Glomerular visceral epithelial cell (primary cell): ENCODE data around the gene DIPK1A.

Source experiments
- DNase-seq: peaks from one replicate; pipeline ENCODE4 v3.0.0-alpha.2; 2016; ENCODE audit errors: extremely low spot score

DIPK1A gene

DNA sequence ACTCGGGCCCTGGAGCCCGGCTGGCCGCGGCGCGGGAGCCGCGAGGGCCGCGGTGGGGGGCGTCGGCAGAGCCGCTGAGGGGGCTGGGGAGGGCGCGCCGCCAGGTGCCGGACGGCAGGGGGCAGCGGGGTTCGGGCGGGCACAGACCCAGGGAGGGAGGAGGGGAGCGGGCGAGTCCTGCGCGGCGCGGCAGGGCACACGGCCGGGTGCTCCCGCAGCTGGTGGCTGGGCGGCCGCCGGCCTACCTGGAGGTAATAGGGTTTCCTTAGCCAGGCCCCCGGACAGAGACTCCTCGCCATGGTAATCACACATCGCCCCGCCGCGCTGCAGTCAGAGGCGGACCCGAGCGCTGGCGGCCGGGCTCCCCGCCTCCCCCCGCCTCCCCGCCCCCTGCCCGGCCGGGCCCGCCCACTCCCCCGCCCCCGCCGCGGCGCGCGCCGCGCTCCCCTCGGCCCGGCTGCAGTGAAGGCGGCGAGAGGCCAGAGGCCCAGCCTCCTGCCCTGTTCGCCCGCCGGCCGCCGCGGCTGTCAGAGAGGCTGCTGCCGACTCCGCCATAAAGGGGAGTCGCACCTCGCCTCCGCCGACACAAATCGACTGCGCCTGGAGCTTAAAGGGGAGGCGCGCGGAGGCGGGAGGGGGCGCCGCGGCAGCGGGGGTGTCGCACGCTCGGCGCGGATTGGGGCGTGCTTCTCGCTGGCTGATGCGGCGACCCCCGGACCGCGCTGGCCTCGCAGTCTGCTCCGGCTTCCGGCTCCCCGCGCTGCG is at the start of gene DIPK1A:
DIPK1A (minus strand) TSS at position 332 of the 765 bp plus-strand sequence; CDS start at position 299, 33 bp downstream.
- peak; percentile 89 for DNase-seq

DNA sequence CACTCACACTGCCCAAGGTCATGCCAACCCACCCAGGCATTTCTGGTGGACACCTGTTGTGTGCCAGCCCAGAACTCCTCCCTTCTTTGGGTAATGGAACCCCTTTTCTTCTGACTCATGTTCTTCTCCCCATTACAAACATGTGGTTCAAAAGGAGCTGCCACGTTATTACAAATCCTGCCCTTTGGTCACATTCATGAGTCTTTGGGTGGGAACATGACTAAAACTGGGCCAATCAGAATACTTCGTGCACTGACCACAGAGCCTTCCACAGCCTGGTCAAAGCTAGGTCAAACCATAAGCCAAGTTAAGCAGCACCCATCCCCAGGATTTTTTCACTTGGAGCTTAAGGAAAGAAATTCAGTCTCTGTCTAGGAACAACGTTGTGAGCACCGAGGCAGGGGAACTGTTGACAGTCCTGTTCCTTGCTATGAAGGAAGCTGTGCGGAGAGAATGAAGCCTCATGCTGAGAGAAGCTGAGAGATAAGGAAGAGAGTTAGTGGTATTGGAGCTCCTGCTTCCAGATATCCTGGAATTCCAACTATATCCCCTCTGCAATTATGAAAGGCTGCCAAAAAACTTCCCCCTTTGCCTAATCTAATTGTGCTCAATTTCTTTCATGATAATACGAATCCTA is 46.8 kb upstream of the DIPK1A start:
- DNase-seq = peak; percentile 18

DNA sequence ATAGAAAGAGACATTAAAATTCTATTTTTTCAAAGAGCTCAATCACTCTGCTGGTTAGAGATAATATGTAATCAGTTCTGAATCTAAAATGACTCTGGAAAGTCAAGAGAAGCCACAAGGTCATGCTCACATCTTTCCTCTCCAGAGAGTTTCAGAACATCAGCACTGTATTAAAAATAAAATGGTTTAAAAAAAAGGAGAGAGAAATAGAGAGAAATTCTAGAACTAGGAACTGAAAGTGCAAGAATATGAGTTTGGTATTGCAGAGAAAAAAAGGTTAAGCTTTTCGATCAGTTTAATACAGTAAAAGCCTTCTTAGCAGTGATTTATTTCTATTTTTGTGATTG is 44.0 kb upstream of the DIPK1A start:
- no peak for DNase-seq

DNA sequence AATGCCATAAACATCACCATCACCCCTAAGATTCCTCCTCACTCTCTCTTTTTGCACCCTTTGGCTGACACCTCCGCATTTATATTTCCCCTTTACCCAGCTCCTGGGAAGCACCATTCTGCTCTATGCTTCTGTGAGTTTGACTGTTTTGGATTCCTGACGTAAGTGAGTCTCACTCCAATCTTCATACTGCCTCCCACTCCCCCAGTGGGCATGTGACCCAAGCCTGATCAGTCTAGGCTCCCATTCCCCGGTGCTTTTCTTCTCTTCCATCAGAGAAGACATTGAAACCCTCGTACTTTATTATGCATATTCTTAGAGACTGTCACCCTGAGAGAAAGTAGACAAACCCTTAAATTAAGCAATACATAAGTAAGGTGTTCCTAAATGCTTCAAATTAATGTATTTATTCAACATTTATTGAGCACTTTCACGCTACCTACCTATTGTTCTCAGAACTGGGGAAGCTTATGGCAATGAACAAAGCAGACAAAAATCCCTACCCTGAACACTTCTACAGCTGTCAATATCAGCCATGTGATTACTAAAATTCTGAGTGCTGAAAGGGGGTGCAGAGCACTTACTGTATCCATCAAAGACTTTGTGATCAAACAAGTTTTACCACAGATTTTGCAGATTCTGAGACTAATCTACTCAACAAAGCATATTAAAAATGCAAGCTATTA is 43.4 kb upstream of the DIPK1A start:
- DNase-seq = no peak

DNA sequence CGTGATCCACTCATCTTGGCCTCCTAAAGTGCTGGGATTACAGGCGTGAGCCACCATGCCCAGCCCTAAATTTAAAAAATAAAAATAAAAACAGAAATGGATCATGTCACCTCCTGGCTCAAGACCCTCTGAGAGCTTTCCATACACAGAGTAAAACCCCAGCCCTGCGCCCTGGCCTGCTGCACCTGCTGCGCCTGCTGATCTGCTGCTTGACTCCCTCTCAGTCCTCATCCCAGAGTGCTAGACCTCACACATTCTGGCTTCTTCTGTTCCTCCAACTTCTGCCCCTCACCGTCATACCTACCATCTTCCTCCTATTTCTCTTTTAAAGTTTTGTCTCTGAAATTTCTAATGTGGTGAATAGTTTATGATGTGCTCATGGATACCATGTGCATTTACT is 42.7 kb upstream of the DIPK1A start:
- DNase-seq = no peak

DNA sequence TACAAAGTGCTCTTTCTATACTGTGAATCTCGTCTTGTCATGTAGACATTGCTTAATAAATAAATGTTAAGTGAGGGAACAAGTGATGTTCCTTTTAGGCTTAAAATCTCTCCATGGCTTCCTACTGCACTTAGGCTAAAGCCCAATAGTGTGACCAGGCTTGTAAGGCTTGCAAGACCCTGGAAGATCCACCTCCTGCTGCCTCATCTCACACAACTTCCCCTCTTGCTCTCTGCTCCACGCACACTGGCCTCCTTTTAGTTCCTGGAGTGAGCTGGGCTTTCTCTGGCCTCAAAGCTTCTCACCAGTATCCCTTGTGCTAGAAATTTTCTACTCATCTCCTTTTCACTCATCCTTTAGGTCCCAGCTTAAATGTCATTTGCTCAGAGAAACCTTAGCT is 41.5 kb upstream of the DIPK1A start:
- DNase-seq = no peak

DNA sequence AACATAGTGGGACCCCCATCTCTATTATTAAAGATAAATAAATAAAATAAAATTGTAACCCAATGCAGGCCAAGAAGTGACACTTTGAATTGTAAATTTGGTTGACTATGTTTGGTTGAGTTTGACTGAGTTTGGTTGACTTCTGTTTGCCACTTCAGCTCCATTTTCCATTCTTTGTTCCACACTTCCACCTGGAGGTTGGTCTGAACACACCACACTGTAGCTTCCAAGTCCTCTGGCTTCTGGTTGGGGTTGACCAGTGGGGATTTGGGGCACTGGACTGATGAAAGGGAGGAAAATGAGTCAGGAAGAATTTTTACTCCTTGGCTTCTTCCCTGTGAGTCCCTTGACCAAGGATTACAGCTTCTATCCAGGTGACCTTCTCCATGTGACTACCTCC is 40.6 kb upstream of the DIPK1A start:
- DNase-seq = no peak

DNA sequence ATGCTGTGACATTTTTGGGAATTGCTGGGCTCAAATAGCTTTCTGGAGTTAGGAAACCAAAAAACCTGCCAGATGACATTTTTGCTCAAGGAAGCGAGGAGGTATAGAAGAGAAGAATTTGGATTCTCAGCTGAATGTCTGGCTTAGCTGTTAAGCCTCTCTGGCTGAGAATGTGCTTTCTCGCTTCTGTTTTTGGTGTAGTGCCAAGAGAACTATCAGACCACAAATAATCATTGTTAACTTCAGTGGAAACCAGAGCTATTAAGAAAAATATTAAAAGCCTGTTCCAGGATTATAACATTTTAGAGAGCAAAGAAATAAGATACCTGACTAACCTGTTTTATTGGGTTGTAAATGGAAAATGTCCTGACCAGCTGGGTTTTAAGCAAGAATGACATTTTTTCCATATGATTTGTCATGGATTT is 39.5 kb upstream of the DIPK1A start:
- no peak for DNase-seq

DNA sequence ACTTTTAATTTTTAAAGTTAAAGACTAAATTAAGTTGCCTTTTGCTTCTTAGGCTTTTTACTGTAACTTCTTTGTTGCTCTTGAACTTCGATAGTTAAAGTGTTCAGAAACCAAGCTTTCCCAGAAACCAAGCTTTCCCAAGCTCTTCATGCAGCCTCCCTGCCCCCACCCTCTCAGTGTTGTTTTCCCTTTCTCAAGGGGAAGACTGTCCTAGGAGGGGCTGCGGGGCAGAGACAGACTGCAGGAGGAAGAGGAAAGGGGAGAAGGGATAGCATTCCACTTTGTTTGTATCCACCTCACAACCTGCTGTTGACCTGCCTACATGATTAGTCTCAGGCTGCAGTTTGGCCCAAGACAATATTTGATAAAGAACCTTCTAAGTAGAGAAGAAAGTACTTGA is 39.0 kb upstream of the DIPK1A start:
- DNase-seq = no peak

DNA sequence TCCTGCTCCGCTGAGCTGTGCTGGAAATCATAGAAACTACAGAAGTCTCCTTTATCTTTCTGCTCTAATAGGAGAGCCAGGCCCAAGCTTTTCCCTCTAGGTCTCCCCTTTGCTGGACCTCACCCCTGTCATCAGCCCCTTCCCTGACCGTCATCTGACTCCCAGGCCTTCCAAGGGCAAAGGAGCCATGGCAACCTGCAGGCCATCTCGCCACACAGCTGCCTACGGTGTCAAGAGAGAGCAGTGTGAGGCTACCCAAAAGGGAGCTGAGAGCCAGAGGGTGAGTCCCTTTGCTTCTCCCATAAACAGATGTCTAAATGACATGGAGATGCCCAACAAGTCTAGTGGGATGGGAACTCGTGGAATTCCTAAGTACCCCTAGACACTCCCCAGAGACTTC is 37.6 kb upstream of the DIPK1A start:
- no peak for DNase-seq

DNA sequence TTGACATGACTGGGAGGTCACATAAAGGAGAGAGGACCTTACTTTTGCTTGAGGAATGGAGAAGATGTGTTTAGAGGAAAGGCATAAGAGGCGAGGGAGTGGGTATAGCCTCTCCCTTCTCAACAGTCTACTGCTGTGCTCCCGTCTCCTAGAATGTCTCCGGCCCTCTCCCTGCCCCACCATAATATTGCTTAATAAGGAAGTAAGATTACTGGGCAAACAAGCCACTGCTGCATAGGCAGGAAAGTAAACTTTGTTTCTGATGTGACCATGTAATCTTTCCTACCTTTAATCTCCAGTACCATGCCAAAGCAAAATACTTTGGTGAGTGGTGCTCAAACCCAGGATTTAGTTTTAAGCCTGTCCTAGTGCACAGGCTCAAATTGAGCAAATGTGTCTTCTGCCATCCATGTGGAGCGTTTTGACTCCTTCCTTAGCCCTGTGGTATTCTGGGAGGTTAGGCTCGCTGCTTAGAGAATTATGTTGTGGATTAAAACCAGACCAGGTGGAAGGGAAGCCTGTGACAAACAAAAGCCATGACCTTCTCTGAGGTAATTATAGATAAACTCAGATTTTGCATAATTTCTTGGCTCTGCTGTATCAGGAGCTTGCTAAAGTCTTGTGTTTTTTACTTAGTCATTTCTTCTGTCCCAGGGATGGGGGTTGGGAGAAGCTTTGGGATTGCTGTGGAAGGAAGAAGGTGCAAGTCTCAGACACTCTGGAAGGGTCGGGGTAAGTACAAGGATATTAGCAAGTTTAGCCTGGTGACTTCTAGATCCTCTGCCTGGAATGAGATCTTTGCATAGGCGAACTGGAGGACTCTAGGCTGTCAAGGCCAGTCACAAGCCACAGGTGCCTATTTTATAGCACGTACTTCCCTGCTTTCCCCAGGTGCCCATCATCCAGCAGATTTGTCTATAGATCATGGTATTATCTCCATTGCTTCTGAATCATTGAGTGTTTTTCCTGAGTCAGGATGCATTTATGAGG is 34.5 kb upstream of the DIPK1A start:
- DNase-seq = no peak

DNA sequence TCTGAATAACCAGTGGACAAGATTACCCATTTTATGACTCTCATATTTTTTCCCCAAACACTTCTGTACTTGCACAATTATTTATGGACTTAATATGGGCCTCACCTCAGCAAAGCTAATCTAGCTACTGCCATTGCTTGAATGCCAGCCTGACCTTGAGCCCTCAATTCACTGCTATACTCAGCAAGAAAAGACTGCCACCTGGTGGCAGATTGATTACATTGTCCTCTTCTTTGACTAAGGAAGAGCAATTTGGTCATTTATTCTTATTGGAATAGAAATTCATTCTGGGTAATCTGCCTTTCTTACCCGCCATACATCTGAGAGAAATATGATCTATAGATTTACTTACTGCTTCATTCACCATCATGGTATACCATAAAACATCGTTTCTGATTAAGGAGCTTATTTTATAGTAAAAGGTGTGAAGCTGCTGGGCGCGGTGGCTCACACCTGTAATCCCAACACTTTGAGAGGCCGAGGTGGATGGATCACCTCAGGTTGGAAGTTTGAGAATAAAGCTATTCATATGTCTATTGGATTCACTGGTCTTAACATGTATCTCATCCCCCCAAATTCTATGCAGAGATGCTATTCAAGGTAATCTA is 32.9 kb upstream of the DIPK1A start:
- peak; percentile 68 for DNase-seq

DNA sequence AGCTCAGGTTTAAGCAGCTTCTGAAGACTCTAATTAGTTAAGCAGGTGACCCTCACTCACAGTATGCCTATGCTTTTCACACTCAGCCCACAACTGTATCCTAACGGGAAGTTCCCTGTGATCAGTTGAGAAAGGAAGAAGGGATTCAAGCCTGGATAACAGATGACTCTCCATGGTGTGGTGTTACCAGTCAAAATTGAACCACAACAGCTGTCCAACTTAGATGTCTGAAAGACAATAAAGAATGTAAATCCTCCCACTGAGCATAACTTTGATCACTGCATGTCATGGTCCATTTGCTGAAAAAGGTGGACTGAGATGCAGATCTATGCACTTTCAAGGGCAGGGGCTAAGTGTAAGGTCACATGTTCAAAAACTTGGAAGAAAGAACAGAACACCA is 32.3 kb upstream of the DIPK1A start:
- no peak for DNase-seq

DNA sequence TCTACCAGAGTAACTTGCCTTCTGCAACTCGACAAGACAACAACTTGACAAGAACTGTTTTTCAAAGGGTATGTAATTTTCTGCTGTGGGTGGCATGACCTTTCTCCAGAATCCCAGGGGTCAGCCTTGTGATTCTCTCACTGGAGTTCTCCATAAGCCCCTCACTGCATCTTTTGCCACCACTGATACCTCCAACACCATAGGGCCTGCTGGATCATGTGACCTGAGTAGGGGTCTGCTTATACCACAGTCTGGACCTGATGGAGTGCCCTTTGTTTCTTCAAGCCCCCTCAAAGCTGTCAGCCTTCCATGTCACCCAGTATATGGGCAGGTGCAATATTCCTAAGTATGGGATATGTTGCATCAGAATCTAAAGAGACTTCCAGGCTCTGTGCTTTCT is 31.6 kb upstream of the DIPK1A start:
- no peak for DNase-seq

DNA sequence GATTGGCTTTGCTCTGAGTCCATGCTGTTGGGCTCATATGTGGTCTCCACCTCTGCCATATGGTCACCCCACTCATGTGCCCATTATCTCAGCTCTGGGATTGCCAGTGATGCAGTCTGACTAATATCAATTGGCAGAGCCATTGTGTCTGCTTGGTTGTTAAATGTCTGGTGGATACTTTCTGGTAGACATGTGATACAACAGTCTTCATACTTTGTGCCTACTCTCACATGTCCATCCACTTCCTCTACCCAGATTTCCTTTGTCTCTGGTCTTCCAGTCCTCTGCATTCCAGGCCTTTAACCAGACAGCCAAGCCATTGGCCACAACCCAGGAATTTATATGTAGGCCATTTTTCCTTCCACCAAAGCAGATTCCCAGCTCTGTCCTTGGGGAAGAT is 30.8 kb upstream of the DIPK1A start:
- no peak for DNase-seq

DNA sequence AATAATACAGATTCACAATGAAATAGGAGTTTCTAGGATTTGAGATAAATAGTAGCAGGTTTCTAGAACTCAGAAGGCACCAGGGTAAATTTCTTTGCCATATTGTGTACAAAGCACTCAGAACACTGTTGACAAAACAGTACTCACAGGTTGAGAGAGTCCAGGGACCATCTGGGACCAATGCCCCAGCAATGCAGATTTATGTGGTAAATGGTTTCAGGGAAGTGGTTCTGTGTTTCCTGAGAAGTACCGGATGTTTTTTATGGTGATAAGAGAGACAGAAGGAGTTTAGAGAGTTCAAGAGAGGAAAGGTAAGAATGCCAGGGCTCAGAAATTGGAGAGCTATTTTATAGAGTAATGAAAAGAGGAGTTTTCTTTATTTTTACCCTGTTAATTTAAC is 29.6 kb upstream of the DIPK1A start:
- DNase-seq = no peak

DNA sequence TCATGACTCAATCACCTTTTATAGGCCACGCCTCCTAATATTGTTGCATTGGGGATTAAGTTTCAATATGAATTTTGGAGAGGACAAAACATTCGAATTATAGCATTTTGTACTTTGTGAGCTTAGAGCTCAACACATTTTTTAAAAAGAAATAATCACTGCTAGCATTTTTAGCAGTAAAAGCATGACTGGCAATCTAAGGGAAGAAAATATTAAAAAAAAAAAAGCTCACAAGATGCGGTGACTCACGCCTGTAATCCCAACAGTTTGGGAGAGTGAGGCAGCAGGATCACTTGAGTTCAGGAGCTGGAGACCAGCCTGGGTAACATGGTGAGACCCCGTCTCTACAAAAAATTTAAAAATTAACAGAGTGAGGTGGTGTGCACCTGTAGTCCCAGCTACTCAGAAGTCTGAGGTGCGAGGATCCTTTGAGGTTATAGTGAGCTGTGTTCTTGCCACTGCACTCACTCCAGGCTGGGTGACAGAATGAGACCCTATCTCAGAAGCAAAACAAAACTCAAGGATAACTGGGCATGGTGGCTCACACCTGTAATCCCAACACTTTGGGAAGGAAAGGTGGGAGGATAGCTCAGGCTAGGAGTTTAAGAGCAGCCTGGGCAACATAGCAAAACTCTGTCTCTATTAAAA is 28.8 kb upstream of the DIPK1A start:
- no peak for DNase-seq

DNA sequence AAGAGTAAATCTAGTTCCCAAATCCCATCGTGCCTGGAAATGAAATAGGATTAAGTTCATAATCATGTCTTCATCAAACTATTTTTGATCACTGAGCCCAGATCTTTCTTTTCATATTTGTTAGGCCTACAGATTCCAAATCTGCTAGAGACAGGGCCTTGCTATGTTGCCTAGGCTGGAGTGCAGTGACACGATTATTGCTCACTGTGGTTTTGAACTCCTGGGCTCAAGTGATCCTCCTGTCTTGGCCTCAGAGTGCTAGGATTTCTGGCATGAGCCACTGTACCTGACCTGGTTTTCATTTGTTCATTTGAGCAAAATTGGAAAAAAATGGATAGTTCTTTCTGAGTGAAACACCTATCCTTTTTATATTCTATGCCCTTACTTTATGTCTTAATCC is 28.0 kb upstream of the DIPK1A start:
- no peak for DNase-seq

DNA sequence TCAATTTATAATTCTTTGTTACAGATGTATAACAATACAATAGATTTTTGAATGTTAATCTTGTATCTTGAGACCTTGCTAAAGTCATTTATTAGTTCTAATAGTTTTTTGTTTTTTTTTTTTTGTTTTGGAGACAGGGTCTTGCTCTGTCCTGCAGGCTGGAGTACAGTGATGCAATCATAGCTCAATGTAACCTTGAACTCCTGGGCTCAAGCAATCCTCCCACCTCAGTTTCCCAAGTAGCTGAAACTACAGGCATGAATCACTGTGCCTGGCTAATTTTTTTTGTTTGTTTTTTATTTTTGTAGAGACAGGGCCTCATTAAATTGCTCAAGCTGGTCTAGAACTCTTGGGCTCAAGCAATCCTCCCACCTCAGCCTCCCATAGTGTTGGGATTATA is 26.2 kb upstream of the DIPK1A start:
- no peak for DNase-seq

DNA sequence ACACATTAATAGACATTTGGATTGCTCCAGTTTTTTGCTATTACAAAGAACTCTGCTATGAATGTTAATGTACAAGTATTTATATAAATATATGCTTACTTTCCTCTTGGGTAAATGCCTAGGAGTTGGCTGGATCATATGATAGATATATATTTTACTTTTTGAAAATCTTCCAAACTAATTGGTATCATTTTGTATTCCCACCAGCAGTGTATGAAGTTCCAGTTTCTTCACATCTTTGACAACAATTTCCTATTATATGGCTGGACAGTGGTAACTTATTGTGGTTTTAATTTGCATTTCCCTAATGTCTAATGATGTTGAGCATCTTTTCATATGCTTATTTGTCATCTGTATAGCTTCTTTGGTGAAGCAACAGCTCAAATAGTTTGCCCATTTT is 23.8 kb upstream of the DIPK1A start:
- no peak for DNase-seq
